Dedifferentiated amniotic fluid mesenchymal stem cell (primary cell): ENCODE measurements around the gene LRRC49.
"Not testable (repeated sequence)": the region's sequence is repeated elsewhere in the genome, so short reads cannot be mapped to it uniquely, and the experiment has no call there.

Experiments used
- DNase-seq: peaks from one replicate; pipeline ENCODE4 v3.0.0-alpha.2; 2016; ENCODE audit errors: extremely low spot score

LRRC49 gene

DNA sequence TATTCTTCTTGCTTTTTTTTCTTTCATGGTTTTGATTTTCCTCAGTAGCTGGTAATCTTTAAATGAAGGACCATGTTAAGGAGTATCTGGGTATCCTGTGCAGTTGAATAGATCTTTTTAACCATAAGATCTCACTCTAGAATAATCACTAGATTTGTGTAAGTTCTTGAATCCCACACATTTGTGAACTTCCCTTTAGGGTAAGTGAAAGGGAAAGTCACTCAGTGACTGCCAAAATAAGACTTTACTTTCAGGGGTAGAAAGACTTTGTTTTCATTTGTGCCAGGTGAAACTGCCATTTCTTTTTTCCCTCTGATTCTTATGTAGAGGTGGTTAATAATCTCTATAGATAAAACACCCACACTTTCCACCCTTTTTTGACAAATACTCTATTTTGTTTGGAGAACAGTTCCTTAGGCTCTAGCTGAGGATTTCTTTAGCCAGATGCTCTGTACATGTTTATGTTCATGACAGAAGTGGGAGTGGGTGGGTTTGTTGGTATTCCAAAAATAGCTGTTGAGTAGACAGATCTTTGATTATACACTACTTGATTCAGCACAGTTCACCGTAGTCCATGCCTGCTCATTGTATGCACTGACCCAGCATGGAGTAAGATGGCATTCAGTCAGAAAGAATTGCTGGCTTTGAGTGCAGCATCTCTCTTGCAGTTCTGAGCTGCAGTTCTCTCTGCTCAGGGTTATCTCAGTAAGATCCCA lies 28.5 kb downstream of the LRRC49 start:
- DNase-seq: no peak

DNA sequence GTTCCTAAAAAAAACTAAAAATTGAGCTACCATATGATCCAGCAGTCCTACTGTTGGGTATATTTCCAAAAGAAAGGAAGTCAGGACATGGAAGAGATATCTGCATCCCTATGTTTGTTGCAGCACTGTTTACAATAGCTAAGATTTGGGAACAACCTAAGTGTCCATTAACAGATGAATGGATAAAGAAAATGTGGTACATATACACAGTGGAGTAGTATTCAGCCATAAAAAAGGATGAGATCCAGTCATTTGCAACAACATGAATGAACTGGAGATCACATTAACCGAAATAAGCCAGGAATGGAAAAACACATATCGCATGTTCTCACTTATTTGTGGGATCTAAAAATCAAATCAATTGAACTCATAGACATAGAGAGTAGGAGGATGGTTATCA lies 29.5 kb downstream of the LRRC49 start:
- no peak for DNase-seq

DNA sequence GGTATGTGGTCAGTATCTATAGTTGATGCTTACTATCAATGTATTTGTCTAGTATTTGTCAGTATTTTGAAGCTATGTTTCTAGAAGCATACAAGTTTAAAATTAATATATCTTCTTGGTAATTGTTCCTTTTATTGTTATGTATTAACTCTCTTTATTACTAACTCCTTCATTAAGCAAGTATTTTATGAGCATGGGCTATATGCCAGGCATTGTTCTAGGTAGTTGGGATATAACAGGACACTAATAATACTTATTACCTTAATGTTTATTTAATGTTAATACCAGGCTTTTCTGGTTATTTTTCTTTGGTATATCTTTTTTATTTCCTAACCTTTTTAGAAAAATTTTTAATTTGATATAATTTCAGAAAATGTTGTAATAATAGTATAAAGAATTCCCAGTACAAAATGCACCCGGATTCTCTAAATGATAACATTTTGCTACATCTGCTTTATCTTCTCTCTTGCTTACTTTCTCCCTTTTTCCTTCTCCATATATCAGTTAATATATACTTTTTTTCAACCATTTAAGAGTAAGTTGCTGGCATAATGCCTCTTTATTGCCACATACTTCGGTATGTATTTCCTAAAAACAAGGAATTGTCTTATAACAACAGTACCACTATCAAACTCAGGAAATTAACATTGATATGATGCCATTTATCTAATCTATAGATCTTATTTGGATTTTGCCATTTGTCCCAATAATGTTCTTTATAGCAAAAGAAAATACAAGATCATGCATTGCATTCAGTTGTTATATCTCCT lies 30.9 kb downstream of the LRRC49 start:
- DNase-seq: no peak

DNA sequence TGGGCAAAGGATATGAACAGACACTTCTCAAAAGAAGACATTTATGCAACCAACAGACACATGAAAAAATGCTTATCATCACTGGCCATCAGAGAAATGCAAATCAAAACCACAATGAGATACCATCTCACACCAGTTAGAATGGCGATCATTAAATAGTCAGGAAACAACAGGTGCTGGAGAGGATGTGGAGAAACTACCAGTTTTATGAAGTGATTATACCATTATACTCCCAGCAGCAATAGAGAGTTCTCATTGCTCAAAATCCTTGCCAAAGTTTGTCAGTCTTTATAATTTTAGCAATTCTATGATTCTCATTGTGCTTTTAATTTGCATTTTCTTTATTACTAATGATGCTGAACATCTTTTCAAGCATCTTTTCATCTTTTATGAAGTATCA lies 34.3 kb downstream of the LRRC49 start:
- not testable (repeated sequence) for DNase-seq

DNA sequence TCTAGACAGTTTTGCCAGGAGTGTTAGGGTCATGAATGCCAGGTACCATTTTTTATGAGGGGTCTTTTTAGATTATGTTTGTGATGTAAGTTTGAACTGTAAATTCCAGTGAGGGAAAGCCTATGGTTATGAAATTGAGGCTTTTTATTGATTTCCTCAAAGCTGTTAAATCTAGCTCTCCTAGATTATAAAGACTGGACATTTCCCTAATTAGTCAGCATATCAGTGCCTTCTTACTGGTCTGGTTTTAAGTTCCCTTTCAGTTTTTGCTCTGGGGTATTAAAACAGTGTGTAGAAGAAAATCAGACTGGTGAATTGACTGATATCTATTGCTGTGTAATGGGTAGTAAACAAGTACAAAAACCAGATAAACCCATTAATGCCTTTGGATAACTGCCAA lies 39.2 kb downstream of the LRRC49 start:
- no peak for DNase-seq

DNA sequence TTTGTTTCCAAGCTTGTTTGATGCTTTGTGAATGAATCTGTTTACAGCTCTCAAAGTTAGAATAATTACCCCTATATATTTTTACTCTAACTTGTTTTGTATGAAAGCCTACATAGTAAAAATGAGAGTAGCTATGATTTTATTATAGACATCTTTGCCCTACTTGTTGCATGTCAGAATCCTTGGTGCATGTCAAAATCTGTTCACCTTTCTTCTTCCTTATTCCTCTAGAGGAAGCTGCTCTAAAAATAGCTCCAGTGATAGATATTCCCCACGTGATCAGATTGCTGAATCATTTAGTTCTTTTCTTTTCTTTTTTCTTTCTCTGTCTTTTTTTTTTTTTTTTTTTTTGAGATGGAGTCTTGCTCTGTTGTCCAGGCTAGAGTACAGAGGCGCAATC lies 39.8 kb downstream of the LRRC49 start:
- no peak for DNase-seq

DNA sequence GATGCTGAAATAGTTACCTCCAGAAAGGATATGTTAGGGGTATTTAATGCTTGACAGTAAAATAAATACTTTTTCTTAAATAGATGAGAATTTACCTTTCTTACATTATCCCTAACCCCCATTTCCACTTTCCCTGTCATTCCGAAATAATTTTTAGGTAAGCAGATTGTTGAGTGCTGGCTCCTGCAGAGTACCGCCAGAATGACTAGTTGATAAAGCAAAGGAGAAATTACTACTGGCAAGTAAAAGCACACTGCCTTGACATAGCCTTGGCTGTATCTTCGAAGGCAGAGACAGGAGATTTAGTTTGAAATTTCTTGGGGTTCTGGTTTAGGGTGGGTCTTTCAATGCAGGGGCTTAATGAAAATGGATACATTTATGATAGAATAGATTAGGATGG lies 40.8 kb downstream of the LRRC49 start:
- DNase-seq: no peak

DNA sequence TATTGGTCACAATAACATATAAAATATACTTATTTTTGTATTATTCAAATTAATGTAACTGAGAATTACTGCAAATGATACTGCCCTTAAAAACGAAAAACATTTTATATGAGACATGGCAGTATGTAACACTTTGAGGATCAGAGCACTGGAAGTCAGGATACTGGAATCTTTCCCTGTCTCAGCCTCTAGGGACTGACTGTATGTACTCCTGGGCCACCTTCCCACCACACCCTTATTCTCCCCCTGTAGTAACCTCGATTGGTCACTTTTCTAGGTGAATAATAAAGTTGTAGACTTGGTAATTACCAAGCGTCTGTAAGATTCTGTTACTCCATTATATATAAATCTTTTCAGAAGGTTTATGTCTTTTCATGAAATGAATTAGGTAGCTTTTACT lies 43.0 kb downstream of the LRRC49 start:
- DNase-seq: no peak

DNA sequence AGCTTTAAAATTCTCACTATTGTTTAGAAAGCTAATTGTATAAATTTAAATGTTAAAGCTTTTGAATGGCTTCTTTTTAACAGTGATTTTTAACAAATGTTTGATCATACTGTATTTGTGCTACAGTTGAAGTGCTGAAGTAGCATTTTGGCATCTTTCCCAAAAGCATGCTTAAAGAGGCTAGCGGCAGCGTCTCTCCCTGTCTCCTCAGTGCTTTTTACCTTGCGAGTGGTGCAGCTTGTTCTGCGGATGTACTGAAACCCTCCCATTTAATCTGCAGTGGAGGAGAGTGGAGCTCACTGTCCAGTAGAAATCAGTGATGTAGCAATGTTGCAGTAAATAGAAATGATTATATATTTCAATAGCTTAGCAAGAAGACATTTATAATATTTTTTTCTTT lies 43.7 kb downstream of the LRRC49 start:
- DNase-seq: no peak

DNA sequence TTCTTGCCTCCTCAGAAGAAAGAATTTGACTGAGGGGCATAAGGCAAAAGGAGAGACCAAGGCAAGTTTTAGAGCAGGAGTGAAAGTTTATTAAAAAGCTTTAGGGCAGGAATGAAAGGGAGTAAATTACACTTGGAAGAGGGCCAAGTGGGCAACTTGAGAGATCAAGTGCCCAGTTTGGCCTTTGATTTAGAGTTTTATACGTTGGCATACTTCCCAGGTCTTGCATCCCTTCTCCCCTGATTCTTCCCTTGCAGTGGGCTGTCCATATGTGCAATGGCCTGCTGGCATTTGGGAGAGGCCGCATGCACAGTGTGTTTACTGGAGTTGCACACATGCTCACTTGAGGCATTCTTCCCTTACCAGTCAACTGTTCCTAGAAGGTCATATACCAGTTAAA lies 50.7 kb downstream of the LRRC49 start:
- not testable (repeated sequence) for DNase-seq

DNA sequence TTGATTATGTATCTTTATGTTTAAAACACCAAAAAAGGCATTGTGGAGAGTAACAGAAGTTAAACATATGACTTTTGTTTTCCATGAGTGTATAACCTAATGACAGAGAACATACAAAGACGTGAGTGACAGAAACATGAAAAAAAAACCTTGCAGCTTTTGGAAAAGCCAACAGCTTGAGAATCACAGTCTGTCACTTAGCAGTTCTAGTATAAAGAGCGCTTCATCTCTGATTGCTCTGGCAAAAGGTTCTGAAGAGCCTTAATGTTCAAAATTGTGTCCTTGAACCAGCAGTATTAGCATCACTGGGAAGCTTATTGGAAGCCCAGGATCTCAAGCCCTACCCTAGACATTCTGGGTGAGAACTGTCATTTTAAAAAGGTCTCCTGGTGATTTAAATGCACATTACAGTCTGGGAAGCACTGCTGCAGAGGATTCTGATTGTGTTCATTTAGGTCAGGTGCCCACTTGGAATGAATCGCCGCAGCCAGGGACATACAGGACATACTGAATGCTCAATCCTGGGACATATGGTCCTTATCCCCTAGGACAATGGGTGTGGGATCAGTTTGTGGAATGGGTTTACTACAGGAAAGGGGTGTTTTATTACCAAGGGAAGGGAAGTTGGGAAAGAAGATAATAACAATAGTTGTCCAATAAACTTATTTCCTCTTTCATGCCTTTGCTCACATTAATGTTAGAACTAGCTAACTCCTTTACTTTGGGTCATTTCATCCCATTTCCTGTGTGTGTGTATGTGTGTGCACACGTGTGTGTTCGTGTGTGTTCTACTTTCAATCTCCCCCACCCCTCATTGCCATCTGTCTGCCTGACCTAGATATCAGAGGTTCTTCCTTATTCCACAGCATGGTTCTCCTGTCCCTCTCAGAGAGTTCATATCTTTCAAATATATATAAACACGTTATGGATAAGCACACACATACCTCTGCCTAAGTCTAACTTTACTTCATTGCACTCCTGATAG lies 55.0 kb downstream of the LRRC49 start:
- no peak for DNase-seq

DNA sequence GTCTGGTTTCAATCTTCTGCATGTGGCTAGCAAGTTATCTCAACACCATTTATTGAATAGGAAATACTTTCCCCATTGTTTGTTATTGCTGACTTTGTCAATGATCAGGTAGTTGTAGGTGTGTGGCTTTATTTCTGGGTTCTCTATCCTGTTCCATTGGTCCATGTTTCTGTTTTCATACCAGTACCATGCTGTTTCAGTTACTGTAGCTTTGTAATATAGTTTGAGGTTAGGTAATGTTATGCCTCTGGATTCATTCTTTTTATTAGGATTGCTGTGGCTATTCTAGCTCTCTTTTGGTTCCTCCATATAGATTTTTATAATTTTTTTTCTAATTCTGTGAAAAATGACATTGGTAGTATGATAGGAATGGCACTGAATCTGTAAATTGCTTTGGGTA lies 58.3 kb downstream of the LRRC49 start:
- no peak for DNase-seq

DNA sequence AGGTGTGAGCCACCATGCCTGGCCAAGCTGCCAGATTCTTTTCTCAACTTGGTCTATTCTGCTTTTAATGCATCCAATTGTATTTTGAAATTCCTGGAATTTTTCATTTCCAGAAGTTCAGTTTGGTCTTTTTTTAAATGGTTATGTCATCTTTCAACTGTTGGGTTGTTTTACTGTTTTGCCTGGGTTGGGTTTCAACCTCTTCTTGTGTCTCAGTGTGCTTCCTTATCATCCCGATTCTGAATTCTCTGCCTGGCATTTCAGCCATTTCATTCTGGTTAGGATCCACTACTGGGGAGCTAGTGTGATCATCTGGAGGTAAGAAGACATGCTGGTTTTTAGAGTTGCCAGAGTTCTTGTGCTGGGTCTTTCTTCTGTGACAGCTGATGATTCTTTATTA lies 61.5 kb downstream of the LRRC49 start:
- no peak for DNase-seq

DNA sequence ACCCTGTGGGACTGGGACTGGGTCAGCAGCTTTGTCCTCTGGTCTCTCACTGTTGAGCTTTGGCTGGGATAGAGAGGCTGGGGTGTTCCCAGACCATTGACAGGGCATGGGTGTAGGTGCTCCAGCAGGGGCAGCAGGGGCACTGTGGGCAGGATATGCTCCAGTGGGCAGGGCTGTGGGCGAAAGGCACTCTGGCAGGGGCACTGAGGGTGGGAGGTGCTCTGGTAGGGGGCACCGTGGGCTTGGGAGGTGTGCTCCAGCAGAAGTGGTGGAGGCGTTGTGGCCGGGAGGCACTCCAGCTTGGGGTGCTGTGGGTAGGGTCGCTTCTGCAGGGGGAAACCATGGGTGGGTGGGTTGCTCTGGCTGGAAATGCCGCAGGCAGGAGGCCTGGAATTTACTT lies 62.1 kb downstream of the LRRC49 start:
- DNase-seq: no peak

DNA sequence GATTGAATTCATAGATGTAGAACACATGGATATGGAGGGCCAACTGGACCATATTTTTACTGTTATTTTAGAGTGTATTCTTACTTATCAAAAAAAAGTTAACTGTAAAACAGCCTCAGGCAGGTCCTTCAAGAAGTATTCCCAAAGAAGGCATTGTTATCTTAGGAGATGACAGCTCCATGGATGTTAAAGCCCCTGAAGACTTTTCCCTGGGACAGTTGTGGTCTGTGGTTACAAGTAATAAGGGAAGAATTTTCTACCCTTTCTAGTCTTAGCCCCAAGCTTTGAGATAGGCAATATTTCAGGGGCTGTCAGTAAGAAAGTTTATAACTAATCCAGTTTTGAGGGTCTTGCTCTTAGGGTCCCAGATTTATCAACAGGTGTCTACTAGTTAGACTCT lies 62.5 kb downstream of the LRRC49 start:
- no peak for DNase-seq

DNA sequence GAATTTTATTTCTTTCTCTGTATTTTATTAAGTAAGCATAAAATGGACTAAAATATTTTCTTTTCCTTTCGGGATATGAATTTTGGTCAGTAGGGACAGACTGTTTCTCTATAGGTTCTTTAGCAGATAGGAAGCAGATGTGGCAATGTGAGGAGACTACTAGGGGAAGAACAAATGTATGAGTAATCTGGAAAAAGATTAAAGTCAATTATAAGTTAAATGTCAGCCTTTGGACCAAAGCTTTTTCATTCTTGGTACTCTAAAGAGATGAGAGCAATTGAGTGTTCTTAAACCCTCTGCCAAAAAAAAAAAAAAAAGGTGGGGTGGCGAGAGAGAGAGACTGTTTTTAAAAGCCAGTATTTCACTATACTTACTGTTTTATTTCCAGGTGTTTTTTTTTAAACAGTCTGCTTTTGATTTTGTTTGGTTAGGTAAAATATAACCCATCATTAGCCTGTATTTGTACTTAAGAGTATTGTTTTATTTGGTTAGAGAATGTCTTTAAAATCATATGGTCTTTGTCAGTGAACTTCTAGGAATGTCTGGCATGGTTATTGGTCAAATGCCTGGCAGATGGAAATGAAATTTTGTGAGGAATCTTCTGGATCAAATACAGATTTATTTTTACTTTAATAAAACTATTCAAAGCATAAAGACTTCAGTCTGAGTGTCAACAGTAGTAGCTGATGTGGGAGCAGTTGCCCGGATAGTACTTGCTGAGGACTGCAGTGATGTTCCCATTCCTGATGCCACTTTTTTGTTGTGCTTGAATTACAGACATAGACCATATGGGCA lies 63.8 kb downstream of the LRRC49 start:
- peak; percentile 48 for DNase-seq

DNA sequence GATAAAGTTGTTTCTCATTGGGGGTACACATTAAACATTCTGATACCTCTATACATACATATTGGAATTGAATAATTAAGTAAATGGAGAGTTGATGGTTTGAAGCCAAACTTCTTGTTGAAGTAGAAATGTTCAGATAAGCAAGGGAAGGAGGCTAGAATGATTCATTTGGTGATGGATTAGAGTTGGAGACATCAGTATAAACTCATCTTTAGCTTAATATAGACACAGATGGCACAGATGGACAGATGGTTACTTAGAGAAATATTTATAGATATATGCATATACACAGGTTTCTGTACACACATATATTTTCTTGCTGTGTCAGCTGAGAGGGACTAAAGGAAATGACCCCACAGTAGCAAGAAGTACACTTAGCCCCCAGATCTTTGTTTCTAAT lies 69.5 kb downstream of the LRRC49 start:
- DNase-seq: no peak

DNA sequence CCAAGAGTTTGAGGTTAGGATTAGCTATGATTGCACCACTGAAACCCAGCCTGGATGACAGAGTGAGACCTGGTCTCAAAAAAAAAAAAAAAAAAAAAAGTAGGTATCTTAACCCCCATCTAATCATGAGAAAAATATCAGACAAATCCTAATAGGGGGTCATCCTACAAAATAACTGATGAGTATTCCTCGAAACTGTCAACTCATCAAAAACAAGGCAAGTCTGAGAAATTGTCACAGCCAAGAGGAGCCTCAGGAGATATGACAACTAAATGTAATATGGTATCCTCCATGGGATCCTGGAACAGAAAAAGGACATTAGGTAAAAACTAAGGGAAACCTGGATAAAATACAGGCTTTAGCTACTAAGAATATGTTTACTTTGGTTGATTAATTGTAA lies 70.6 kb downstream of the LRRC49 start:
- DNase-seq: no peak

DNA sequence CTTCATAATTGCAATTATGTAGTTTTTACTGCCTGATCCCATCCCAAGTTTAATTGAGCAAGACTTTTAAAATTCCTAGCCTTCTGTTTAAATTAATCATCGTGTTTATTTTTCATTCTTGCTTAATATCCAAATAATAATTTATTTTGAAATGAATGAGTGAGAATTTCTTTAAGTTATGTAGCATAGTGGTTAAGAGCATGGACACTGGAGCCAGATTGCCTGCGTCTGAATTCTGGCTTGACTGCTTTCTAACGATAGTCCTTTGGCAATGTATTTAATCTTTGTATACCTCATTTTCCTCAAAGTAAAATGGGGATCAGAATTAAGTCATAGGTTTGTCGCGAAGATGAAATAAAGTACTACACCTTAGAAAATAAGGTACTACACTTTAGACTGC lies 71.4 kb downstream of the LRRC49 start:
- no peak for DNase-seq

DNA sequence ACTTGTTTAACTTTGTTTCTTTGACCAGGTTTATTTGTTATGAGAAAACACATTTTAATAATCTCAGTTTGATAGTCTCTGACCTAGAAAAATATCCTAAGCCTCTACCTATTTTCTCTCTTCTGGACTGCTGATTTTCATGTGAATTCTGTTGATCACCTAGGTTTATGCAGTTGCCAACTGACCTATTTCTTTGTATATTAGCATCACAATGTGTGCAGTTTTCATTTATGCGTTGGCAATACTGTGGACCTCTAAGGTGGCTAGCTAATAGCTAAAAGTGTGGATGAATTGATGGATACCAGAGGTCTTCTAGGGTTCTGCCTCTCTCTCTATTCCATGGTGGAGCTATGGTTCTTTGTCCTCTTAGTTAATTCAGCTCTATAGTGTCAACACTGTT lies 72.1 kb downstream of the LRRC49 start:
- DNase-seq: no peak

DNA sequence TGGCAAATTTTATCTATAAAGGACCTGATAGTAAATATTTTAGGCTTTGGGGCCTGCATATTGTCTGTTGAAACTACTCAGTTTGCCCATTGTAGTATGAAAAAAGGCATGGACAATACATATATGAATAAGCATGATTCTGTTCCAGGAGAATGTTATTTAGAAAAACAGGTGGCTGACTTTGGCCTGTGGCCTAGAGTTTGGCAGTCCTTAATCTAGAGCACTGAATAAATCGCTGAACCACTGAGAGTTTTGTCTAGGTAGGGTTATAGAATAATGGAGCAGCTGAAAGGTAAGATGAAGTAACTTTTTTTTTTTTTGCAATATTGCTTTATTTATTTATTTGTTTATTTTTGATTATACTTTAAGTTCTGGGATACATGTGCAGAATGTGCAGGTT lies 75.0 kb downstream of the LRRC49 start:
- DNase-seq: no peak
